Testis (tissue), 2 donors: ENCODE results near the gene ADD3.

ENCODE experiments used
- CTCF ChIP-seq, 3 experiments: fragments of 450-650 bp in 2 of 3; fragments of 200-600 bp in 1 of 3; sonication (generic) in 1 of 3; IDR thresholded peaks; one replicate each; pipeline ENCODE4 v1.5.1; 2016 to 2019; ENCODE audit warnings: antibody characterized with exemption in 3 of 3, mild to moderate bottlenecking in 2 of 3, moderate library complexity in 1 of 3
- POLR2A ChIP-seq: fragments of 450-650 bp; IDR thresholded peaks from one replicate; pipeline ENCODE4 v1.6.1; 2017; ENCODE audit warnings: antibody characterized with exemption, mild to moderate bottlenecking, moderate library complexity

GRCh38 chr10:110059925-110060324 lies 52.1 kb downstream of the ADD3 start:
- TF ChIP-seq CTCF (IDR thresholded peaks at IDR 0.05) (no peak), POLR2A (no peak)
